ENCODE data around the gene SULT1A3.
"Not testable (repeated sequence)": the region's sequence is repeated elsewhere in the genome, so short reads cannot be mapped to it uniquely, and the experiment has no call there.

The SULT1A3 gene

DNA sequence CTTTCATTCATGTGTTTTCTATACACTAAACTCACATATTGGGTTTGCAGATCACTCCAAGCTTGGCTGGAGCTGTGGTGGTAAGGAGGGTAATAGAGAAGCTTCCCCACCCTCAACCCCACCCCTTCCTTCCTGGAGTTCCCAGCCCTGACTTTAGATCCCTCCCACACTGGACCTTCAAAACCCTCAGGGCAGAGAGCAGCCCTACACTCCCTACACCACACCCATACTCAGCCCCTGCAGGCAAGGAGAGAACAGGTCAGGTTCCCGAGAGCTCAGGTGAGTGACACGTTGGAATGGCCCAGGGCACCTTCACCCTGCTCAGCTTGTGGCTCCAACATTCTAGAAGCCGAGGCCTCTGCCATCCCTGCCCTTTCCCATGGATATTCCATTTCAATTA, at the start of gene SULT1A3:
SULT1A3 (plus strand) TSS at position 207 of the 400 bp plus-strand sequence. CDS start 1,474 bp downstream, outside the sequence.
- H3K4me3 ChIP-seq (ENCODE audit: low read length); H4K20me1 ChIP-seq (ENCODE audit: control insufficient read depth, insufficient read depth, low read depth, low read length); H3K27me3 ChIP-seq (ENCODE audit: control insufficient read depth, low read length); H3K4me1 ChIP-seq (ENCODE audit: control insufficient read depth, low read length); H3K27ac ChIP-seq (ENCODE audit: low read depth, low read length); H3F3A ChIP-seq (ENCODE audit: control insufficient read depth, insufficient read depth); H3K36me3 ChIP-seq (ENCODE audit: control insufficient read depth, low read length); H3K4me2 ChIP-seq (ENCODE audit: low read length); H3K79me2 ChIP-seq (ENCODE audit: control insufficient read depth, low read length); H3K9me3 ChIP-seq (ENCODE audit: control insufficient read depth, insufficient read depth, low read length); H3K9me2 ChIP-seq (replicated peaks; ENCODE audit: control insufficient read depth, low read length): not testable (repeated sequence)

DNA sequence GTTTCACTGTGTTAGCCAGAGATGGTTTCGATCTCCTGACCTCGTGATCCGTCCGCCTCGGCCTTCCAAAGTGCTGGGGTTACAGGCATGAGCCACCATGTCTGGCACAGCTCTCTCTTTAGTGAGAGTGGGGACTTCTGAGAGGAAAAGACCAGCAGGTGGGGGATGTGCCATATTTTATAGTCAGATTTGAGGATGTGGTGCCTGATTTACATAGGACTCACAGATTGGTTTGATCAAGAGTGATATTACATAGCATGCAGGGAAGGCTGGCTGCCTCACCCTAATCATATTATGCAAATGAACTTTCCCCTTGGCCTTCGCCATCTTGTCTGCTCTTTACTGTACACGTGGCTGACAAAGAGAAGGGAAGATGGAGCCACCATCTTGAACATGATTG, 48.0 kb upstream of the SULT1A3 start:
- H3F3A ChIP-seq (ENCODE audit: control insufficient read depth, insufficient read depth) = no peaks in the 10 kb centered on the region
- no peaks in the 10 kb centered on the region for H3K79me2 ChIP-seq (ENCODE audit: control insufficient read depth, low read length)
- no peaks in the 10 kb centered on the region for H3K27me3 ChIP-seq (ENCODE audit: control insufficient read depth, low read length)
- H3K27ac ChIP-seq (ENCODE audit: low read depth, low read length) = no peak overlapping the region
- no peak overlapping the region for H3K4me3 ChIP-seq (ENCODE audit: low read length)
- H3K4me2 ChIP-seq (ENCODE audit: low read length) = no peak overlapping the region; the same call in 1 of the 2 replicates
- H3K9me2 ChIP-seq (replicated peaks; ENCODE audit: control insufficient read depth, low read length) = no peaks in the 10 kb centered on the region
- H3K36me3 ChIP-seq (ENCODE audit: control insufficient read depth, low read length) = no peaks in the 10 kb centered on the region
- H4K20me1 ChIP-seq (ENCODE audit: control insufficient read depth, insufficient read depth, low read depth, low read length) = no peaks in the 10 kb centered on the region
- peaks cover 9% of the 10 kb centered on the region for H3K4me1 ChIP-seq (ENCODE audit: control insufficient read depth, low read length)
- peaks cover 19% of the 10 kb centered on the region; the same call in 1 of the 2 replicates for H3K9me3 ChIP-seq (ENCODE audit: control insufficient read depth, insufficient read depth, low read length)
- TF ChIP-seq EZH2phosphoT487 (IDR thresholded peaks at IDR 0.05; ENCODE audit: borderline replicate concordance, low read length) = no peak
- TF ChIP-seq, protein P1, sequence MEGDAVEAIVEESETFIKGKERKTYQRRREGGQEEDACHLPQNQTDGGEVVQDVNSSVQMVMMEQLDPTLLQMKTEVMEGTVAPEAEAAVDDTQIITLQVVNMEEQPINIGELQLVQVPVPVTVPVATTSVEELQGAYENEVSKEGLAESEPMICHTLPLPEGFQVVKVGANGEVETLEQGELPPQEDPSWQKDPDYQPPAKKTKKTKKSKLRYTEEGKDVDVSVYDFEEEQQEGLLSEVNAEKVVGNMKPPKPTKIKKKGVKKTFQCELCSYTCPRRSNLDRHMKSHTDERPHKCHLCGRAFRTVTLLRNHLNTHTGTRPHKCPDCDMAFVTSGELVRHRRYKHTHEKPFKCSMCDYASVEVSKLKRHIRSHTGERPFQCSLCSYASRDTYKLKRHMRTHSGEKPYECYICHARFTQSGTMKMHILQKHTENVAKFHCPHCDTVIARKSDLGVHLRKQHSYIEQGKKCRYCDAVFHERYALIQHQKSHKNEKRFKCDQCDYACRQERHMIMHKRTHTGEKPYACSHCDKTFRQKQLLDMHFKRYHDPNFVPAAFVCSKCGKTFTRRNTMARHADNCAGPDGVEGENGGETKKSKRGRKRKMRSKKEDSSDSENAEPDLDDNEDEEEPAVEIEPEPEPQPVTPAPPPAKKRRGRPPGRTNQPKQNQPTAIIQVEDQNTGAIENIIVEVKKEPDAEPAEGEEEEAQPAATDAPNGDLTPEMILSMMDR (IDR thresholded peaks at IDR 0.05; ENCODE audit: low read depth, low read length, poor library complexity, severe bottlenecking) = no peak

DNA sequence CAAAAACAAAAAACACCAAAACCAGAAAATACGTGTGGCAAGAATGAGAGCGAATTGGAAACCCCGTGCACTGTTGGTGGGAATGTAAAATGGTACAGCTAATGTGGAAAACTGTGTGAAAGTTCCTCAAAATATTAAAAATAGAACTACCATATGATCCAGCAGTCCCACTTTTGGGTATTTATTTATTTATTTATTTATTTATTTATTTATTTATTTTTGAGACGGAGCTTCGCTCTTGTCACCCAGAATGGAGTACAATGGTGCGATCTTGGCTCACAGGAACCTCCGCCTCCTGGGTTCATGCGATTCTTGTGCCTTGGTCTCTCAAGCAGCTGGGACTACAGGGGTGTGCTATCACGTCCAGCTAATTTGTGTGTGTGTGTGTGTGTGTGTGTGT, 46.5 kb upstream of the SULT1A3 start:
- Histone ChIP-seq H3K36me3 (ENCODE audit: control insufficient read depth, low read length) (no peaks in the 10 kb centered on the region), H3K4me1 (ENCODE audit: control insufficient read depth, low read length) (peaks cover 9% of the 10 kb centered on the region), H3K9me3 (ENCODE audit: control insufficient read depth, insufficient read depth, low read length) (peaks cover 19% of the 10 kb centered on the region; the same call in 1 of the 2 replicates), H3K4me2 (ENCODE audit: low read length) (no peak overlapping the region), H3F3A (ENCODE audit: control insufficient read depth, insufficient read depth) (0 out of 2 replicates have a peak, but pooled peaks cover 2% of the 10 kb centered on the region), H4K20me1 (ENCODE audit: control insufficient read depth, insufficient read depth, low read depth, low read length) (no peaks in the 10 kb centered on the region), H3K27me3 (ENCODE audit: control insufficient read depth, low read length) (no peaks in the 10 kb centered on the region), H3K27ac (ENCODE audit: low read depth, low read length) (no peak overlapping the region), H3K79me2 (ENCODE audit: control insufficient read depth, low read length) (no peaks in the 10 kb centered on the region), H3K9me2 (replicated peaks; ENCODE audit: control insufficient read depth, low read length) (no peaks in the 10 kb centered on the region), H3K4me3 (ENCODE audit: low read length) (no peak overlapping the region)
- TF ChIP-seq EZH2phosphoT487 (IDR thresholded peaks at IDR 0.05; ENCODE audit: borderline replicate concordance, low read length) = no peak
- TF ChIP-seq, protein P1 (IDR thresholded peaks at IDR 0.05; ENCODE audit: low read depth, low read length, poor library complexity, severe bottlenecking) = no peak

DNA sequence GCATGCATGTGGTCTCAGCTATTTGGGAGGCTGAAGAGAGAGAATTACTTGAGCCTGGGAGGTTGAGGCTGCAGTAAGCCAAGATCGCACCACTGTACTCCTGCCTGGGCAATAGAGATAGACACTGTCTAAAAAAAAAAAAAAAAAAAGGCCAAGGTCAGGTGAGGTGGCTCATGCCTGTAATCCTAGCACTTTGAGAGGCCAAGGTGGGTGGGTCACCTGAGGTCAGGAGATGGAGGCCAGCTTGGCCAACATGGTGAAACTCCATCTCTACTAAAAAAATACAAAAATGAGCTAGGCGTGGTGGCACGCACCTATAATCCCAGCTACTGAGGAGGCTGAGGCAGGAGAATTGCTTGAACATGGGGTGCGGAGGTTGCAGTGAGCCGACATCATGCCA, 43.9 kb upstream of the SULT1A3 start:
- Histone ChIP-seq H3K79me2 (ENCODE audit: control insufficient read depth, low read length) (no peaks in the 10 kb centered on the region), H3K9me3 (ENCODE audit: control insufficient read depth, insufficient read depth, low read length) (peaks cover 5% of the 10 kb centered on the region; the same call in 1 of the 2 replicates), H3K27me3 (ENCODE audit: control insufficient read depth, low read length) (no peaks in the 10 kb centered on the region), H3K4me3 (ENCODE audit: low read length) (no peak overlapping the region), H3K9me2 (replicated peaks; ENCODE audit: control insufficient read depth, low read length) (no peaks in the 10 kb centered on the region), H3K4me1 (ENCODE audit: control insufficient read depth, low read length) (peaks cover 16% of the 10 kb centered on the region), H3F3A (ENCODE audit: control insufficient read depth, insufficient read depth) (0 out of 2 replicates have a peak, but pooled peaks cover 2% of the 10 kb centered on the region), H3K27ac (ENCODE audit: low read depth, low read length) (no peak overlapping the region), H4K20me1 (ENCODE audit: control insufficient read depth, insufficient read depth, low read depth, low read length) (no peaks in the 10 kb centered on the region), H3K36me3 (ENCODE audit: control insufficient read depth, low read length) (no peaks in the 10 kb centered on the region), H3K4me2 (ENCODE audit: low read length) (no peak overlapping the region)
- no peak for TF ChIP-seq EZH2phosphoT487 (IDR thresholded peaks at IDR 0.05; ENCODE audit: borderline replicate concordance, low read length)
- TF ChIP-seq, protein P1 (IDR thresholded peaks at IDR 0.05; ENCODE audit: low read depth, low read length, poor library complexity, severe bottlenecking) = no peak

Measured in DOHH2 (cell line).